Measurements from ENCODE around the gene PDE10A.
A peak's percentile ranks its signal among the peaks of the same experiment; 100 is the strongest.
"Not testable (repeated sequence)": the region's sequence is repeated elsewhere in the genome, so short reads cannot be mapped to it uniquely, and the experiment has no call there.

PDE10A gene

DNA sequence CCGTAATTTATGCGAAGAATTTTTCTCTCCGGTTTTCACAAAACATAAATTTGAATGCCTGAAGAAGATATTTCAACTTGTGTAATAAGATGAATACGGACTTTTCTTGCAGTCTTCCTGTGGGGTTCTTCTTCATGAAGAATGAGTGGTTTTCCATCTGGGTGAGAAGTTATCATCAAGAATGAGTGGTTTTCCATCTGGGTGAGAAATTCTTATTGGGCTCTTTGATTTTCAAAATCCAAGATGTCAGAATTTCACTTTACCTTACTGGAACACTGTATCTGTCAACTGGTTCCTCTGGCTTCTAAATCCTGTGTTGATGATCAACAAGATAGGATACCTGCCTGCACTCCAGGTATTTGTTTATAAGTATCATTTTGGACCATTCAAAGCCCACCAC, 193.6 kb downstream of the PDE10A start:
- DNase-seq (ENCODE audit: low read depth): no peak

DNA sequence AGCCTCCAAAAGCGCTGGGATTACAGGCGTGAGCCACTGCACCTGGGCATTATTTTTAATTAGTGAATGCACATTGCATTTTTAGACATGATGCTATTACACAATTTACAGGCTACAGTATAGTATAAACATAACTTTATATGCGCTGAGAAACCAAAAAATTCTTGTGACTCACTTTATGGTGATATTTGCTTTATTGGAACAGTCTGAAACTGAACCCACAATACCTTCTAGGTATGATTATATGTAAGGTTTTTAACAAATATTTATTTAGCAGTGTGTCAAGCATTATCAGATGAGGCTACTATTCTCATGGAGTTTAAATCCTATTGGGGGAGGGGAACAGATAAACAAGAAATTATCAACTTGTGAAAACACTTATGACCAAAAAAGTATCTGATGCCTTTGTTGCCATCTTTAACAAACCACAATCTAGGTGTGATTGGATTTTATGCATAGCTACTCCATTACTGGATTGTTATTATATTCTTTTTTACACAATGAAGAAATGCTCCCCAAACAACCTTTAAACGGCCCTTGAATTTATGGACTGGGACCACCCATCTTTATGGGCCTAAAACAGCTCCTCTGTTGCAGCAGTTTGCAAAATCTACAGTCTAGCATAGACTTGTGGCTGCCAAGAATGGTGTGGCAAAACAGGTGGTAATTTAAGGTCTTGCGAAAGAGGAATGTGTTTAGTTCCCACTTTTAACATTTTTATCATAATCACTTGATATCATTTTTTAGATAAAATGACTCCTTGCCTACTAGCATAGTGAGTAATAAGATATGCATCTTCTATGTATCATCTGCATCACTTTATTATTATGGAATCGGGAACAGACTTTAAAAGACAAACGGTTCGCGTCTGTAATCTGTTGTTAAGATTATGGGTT, 194.5 kb downstream of the PDE10A start:
- no peak for DNase-seq (ENCODE audit: low read depth)

DNA sequence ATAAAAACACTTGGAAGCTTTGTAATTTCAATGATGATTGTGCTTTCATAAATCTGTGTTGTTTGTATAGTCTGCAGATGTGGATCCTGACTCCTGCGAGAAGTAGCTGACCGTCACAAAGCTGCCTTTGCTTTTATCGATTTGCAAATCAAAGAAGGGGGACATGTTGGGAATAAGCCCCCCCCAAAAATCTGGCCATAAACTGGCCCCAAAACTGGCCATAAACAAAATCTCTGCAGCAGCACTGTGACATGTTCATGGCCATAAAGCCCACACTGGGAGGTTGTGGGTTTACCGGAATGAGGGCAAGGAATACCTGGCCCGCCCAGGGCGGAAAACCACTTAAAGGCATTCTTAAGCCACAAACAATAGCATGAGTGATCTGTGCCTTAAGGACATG, 199.5 kb downstream of the PDE10A start:
- DNase-seq (ENCODE audit: low read depth): not testable (repeated sequence)

DNA sequence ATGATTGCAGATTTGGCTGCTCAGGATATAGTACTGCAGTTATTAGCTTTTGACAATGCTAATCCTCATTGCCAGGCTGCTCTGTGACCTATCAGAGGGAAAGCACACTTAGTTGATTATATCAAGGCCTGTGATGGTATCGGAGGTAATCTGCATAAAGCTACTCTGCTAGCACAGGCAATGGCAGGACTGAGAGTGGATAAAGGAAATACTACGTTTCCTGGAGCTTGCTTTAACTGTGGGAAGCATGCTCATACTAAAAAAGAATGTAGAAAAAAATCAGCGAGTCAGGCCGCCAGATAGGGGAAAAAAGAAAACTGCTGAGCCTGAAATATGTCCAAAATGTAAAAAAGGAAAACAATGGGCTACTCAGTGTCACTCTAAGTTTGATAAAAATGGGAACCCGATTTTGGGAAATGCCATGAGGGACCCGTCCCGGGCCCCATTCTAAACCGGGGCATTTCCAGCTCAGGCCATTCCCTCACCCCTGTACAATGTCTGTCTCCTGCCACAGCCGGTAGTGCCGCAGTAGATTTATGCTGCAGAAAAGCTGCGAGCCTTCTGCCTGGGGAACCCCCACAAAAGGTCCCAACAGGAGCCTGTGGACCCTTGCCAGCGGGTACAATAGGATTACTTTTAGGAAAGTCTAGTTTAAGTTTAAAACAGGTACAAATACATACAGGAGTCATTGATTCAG, 203.3 kb downstream of the PDE10A start:
- not testable (repeated sequence) for DNase-seq (ENCODE audit: low read depth)

DNA sequence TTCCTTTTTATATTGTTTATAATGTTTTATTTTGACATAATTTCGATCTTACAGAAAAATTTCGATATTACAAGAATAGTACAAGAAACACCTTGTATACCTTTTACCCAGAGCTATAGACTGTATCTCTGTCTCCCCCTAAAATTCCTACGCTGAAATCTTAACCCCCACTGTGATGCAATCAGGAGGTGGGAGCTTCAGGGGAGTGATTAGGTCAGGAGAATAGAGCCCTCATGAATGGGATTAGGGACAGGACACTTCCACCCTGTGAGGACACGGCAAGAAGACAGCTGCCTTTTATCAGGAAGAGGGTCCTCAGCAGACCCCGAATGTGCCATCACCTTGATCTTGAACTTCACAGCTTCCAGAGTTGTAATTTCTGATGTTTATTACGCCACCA, 204.9 kb downstream of the PDE10A start:
- no peak for DNase-seq (ENCODE audit: low read depth)

DNA sequence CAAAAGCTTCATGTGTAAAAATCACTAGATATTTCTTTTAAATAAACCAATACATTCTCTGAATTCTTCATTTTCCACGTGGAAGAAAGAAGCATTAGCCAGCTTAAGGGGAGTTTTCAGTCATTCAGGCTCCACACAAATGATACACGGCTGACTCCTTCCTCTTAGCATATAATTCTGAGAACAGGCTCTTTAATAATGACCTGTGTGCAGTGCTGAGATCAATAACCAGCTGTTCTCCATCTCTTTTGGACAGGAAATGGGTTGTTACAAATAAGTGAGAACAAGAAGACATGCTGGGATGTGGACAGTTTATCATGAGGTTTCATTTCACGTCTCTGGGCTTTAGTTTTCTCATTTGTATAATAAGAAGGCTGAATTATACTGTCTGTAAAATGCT, 206.8 kb downstream of the PDE10A start:
- no peak for DNase-seq (ENCODE audit: low read depth)

DNA sequence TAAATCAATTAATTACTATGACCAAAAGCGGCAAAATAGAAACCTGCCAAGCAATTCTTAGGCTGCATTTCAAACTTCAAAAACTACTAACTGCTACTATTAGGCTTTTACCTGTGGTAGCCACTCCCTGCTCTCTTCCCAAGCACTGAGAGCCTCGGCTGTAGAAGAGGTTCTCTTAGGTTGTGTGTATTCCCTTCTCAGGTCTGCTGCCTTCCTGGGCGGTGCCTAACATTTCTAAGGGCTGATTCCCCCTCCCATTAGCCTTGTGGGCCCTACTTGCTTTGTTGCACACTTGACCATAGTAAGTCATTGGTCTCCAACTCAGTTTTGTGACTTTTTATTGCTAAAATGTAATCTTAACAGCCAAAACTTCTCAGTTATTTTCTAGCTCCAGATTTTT, 207.6 kb downstream of the PDE10A start:
- DNase-seq (ENCODE audit: low read depth): no peak

DNA sequence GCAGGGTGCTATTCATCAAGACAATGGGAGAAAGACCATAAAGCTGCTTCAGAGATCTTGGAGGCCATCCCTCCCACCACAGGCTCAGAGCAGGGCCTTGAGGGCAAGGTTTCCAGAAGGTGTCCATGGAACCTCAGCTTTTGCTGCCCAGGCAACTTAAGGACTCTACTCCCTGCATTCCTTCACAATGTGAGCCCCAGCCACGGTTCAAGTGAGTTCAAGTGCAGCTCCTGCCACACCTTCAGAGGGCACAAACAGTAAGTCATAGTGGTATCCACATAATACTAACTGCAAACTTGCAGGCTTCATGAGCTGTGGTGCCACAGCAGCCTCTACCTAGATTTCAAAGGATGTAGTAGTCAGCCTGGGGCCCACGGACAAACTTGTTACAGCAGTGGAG, 209.6 kb downstream of the PDE10A start:
- no peak for DNase-seq (ENCODE audit: low read depth)

DNA sequence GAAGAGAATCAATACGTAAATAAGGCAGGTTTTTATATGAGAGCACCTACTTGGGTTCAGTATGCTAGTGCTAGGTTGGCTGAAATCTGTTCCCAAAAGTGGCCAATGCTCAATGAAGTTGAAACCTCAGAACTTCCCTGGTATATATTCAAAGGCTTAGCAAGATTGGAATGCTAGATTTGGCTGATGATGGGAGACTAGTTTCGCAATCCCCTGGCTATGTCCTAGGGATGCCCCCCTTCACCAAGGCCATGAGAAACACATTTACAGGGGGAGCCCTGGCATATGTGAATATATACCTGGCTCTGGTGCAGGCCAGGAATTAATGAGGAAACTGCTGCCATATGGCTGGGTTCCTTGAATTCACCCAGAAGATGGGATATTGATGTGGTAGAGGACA, 211.2 kb downstream of the PDE10A start:
- DNase-seq (ENCODE audit: low read depth): no peak

DNA sequence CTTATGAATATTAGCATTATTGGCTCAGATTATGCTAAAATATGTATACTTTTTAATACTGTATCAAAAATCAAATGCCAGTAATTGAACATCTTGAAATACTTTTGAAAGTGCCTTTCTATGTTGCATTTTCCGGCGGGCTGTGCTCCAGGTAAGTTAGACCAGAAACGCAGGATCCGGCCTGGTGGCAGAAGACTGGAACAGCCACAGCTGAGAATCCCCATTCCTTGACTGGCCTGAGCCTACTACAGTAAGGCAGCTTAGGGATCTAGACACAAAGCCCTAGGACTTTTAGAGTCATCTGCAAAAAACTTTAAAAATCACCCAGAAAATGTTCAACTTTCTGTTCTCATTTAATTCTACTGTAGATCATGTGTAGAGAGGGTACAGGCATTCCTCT, 214.8 kb downstream of the PDE10A start:
- DNase-seq (ENCODE audit: low read depth): no peak

DNA sequence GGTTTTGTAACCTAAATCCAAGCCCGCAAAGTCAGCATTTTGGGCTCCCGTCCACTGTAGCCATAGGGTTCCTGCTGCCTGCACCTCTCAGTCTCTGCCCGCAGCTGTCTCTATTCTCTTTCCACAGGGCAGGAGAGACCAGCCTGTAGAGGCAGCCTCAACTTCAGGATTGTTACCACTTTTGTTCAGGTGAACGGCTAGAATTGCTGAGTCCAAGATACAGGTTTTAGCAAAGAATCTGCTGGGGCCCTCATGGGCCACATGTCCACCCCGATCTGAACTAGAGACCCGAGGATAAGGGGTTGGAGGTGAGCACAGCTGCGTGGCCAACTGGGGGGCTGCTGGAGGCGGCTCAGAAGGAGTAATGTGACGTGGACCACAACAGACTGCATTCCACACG, 215.9 kb downstream of the PDE10A start:
- DNase-seq (ENCODE audit: low read depth): no peak

DNA sequence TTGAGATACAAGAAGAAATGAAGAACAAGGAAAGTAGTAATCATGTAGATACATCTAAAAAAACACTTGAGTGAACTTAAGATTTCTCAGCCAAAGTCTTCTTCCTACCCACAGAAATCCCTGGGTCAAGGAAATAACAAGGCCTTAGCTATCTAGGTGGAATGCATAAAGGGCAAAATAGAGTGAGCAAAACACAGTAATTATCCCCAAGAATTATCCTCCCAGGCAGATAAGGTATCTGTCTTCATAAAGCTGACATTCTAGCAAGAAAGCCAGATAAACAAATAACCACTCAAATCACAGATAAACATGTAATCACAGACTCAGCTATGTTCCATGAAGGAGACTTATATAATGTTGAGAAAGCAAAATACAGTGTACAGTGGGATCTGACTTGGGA, 216.7 kb downstream of the PDE10A start:
- DNase-seq (ENCODE audit: low read depth): no peak

DNA sequence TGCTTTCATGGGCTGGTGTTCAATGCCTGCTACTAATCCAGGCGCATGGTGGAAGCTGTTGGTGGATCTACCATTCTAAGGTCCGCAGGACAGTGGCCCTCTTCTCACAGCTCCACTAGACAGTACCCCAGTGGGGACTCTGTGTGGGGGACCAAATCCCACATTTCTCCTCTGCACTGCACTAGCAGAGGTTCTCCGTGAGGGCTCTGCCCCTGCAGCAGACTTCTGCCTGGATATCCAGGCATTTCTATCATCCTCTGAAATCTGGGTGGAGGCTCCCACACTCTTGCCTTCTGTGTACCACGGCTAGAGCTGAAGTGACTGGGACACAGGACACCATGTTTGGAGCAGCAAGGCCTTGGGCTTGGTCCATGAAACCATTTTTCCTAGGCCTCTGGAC, 219.6 kb downstream of the PDE10A start:
- DNase-seq (ENCODE audit: low read depth): no peak

DNA sequence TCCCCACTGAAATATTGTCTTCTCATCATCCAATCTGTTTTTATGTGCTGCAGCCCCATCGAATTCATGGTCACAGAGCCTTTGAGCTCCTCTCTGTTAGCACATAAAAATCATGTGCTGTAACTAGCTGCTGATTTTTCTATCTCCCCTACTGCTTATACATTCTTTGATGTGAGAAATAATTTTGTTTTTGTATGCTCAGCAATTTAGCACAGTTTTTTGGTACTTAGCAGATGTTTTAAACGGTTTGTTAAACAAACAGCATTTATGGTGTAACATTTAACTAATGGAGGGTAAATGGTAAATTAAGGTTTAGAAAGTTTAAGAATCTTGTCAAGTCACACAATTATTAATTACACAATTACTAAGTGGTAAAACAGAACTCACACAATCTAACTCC, 221.9 kb downstream of the PDE10A start:
- DNase-seq (ENCODE audit: low read depth): no peak

DNA sequence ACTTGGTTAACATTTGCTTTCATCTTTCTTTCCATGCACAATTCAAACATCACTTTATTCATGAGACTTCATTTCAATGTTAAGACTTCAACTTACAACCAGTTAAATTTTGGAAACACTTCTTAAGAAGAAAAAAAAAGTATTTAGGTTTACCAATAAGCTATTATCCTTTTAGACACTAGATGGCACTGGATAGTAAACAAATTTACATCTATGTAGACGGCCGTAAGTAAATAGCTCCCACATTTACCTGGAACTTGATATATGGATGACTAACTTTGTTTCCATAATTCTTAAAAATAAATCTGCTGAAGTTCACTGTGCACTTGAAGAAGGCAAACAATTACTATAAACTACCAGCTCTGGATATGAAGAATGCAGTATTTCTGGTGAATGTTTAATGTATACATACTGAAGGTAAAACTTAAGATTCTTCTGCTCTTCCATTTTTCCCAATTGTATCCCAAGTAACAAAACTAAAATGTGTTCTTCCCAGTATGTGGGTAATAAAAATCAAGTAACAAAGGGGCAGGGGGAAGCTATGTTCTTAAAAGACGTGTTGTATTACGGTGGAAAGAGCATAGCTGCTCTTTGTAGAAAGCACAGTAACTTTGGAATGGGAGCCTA, 223.0 kb downstream of the PDE10A start:
- DNase-seq (ENCODE audit: low read depth): peak; percentile 1

DNA sequence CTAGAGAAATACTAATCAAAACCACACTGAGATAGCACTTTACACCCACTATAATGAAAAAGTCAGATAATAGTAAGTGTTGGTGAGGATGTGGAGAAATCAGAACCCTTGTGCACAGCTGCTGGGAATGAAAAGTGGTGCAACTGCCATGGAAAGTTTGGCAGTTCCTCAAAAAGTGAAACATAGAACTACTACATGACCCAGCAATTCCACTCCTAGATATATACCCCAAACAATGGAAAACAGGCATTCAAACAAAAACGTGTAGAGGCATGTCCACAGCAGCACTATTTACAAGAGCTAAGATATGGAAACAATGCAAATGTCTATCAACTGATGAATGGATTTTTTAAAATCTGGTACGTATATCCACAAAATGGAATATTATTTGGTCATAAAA, 236.1 kb downstream of the PDE10A start:
- DNase-seq (ENCODE audit: low read depth): no peak

DNA sequence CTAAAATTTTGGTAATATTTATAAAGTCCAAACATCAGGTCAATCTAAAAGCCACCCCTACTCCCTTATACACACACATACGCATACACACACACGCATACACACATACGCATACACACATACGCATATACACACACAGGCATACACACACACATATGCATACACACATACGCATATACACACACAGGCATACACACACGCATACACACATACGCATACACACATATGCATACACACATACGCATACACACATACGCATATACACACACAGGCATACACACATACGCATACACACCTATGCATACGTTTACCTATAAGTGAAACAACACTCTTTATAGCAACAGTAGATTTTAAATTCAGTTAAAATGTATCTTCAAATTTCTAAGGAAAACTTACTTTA, 240.8 kb downstream of the PDE10A start:
- DNase-seq (ENCODE audit: low read depth): no peak

DNA sequence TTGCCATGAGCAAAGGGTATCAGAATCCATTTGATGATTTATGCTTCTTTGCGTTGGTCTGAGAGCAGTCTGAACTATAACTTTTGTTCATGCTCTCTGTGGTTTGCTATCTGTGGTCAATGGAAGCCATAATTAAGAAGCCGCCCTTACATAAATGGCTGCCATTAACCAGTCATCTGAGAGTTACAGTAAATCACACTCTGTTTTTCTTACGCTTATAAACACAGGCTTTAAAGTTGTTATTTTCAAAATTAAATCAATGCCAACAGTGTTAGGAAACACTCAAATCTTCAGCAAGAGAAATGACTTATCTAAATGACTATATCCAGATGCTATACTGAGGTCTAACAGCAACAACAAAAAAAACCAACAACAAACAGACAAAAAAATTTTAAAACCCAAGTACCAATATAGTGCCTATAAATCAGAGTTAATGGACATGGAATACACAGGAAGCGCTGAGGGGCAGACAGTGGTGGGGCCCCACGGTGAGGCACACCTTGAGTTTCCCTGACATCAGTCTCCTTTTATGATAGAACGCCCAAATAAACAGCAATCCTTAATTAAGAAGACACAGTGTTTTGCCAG, 245.7 kb downstream of the PDE10A start:
- DNase-seq (ENCODE audit: low read depth): no peak

DNA sequence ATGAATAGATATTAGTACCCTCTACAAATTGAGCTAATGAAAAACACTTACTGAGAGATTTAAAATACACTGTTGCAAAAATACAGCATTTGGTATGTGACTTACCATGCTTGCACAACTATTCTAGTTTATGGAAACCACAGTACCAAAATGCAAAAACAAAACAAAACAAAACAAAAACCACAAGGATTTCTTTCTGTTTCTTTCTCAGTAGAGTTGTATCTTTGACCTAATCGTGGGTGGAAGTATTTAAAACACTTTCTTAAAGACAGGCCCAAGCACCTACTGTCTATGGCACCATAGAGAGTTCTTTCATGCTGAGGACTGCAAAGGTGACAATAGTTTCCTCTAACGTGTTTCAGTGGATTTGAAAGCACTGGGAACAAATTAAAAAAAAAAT, 258.3 kb downstream of the PDE10A start:
- no peak for DNase-seq (ENCODE audit: low read depth)

DNA sequence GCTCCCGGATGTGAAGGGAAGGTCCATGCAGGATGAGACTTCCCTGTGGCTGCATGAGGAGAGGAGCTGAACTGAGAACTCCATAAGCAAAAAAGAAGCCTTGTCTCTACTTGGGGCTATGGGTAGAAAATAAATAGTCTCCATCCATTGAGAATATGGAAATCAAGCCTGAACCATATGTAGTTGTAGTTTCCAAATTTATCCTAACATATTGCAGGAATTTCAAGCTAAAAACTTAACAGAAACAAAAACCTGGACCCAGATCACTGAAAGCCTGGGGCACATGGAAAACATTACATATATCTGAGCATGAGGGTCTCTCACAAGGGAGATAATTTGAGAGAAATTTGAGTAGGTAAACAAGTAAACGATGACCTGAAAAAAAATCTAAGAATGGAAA, 258.7 kb downstream of the PDE10A start:
- DNase-seq (ENCODE audit: low read depth): no peak

DNA sequence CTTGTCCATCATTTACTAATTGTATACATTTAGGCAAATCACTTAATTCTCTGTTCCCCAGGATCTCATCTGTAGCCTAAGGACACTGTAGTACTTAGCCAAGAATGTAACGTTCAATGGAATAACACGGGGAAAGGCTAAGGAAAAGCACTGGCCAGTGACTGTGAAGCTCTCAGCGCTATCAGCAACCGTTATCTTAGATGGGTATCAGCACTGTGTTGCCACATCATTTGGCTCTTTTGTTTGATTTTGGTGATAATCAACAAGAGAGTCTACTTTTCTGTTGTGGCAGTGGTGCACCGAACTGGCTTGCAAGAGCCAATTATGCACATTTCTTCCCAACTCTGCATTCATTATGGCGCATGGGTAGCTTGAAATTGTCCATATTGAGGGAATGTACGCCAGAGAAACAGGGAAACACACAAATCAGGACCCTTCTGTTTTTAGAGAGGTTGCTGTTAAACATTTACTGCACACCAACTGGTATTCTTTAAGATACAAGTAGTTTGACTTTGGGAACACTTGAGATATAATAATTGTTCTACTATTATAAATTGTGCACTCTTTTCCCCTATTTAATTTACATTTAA, 259.9 kb downstream of the PDE10A start:
- no peak for DNase-seq (ENCODE audit: low read depth)

DNA sequence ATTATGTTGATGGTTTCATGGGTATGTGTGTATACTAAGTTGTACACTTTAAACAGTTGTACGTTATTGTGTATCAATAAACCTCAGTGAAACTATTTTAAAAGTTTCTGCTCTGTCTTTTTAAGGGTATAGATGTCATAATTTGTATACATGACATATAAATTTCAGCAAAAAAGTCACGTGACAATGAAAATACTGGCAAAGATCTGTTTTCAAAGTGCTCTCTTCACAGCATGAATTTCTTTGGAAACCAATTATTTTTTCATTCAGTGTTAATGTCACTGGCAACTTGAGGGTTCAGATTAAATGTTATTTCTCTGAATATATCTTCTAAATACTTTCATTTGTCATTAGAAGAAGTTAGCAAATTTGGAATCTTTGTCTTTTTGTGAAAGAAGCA, 261.9 kb downstream of the PDE10A start:
- DNase-seq (ENCODE audit: low read depth): no peak

Data from GM04503 (cell line).